ENCODE measurements around the gene BTC.

Gene BTC

DNA sequence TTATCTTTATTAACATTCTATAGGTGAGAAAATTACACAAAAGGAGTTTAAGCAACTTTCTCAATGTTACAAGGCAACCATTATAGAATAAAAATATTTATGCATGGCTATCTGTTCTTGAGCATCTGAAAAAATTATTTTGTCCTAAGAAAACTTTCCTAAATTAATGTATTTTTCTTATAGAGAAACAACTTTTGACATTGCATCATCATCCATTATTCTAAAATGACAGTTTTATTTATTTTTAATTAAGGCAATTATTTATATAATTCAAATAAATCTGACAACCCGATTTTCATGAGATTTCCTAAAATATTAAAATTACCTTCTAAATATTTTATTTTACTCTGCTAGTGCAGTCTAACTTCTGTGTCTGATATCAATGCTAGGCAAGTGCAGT lies 4.8 kb downstream of the BTC start:
- H3F3A ChIP-seq (ENCODE audit: control insufficient read depth, insufficient read depth): no peaks in the 10 kb centered on the region
- H3K4me3 ChIP-seq (ENCODE audit: low read length): no peak overlapping the region

DNA sequence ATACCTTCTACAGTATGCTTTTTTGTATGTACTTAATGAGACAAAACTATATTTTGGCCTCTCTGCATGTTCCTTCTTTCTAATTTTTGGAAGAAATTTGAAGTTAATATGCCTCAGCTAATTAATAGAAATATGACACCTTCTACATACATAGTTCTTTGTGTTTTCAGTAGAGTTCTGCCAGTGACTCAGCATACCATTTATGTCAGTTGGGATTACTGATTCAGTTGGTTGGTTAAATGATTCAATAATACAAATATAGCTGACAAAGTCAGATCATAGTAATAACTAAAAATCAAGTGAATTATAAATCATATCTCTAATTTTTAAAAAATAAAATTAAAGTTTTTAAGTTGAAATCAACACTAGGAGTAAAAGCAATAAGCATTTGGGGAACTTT lies 16.8 kb downstream of the BTC start:
- no peaks in the 10 kb centered on the region for H3K9me2 ChIP-seq (replicated peaks; ENCODE audit: control insufficient read depth, low read length)
- no peaks in the 10 kb centered on the region for H3K4me1 ChIP-seq (ENCODE audit: control insufficient read depth, low read length)
- TF ChIP-seq, protein P1, sequence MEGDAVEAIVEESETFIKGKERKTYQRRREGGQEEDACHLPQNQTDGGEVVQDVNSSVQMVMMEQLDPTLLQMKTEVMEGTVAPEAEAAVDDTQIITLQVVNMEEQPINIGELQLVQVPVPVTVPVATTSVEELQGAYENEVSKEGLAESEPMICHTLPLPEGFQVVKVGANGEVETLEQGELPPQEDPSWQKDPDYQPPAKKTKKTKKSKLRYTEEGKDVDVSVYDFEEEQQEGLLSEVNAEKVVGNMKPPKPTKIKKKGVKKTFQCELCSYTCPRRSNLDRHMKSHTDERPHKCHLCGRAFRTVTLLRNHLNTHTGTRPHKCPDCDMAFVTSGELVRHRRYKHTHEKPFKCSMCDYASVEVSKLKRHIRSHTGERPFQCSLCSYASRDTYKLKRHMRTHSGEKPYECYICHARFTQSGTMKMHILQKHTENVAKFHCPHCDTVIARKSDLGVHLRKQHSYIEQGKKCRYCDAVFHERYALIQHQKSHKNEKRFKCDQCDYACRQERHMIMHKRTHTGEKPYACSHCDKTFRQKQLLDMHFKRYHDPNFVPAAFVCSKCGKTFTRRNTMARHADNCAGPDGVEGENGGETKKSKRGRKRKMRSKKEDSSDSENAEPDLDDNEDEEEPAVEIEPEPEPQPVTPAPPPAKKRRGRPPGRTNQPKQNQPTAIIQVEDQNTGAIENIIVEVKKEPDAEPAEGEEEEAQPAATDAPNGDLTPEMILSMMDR (IDR thresholded peaks at IDR 0.05; ENCODE audit: low read depth, low read length, poor library complexity, severe bottlenecking): no peak
- TF ChIP-seq EZH2phosphoT487 (IDR thresholded peaks at IDR 0.05; ENCODE audit: borderline replicate concordance, low read length): no peak
- no peak overlapping the region for H3K27ac ChIP-seq (ENCODE audit: low read depth, low read length)
- no peaks in the 10 kb centered on the region for H3K36me3 ChIP-seq (ENCODE audit: control insufficient read depth, low read length)
- H3K4me2 ChIP-seq (ENCODE audit: low read length): no peak overlapping the region
- no peaks in the 10 kb centered on the region for H3F3A ChIP-seq (ENCODE audit: control insufficient read depth, insufficient read depth)
- H3K9me3 ChIP-seq (ENCODE audit: control insufficient read depth, insufficient read depth, low read length): no peaks in the 10 kb centered on the region
- H4K20me1 ChIP-seq (ENCODE audit: control insufficient read depth, insufficient read depth, low read depth, low read length): no peaks in the 10 kb centered on the region
- no peaks in the 10 kb centered on the region for H3K79me2 ChIP-seq (ENCODE audit: control insufficient read depth, low read length)
- H3K4me3 ChIP-seq (ENCODE audit: low read length): no peak overlapping the region
- H3K27me3 ChIP-seq (ENCODE audit: control insufficient read depth, low read length): no peaks in the 10 kb centered on the region

More for the DNA sequence above, 4.8 kb downstream of the BTC start:
- no peak for TF ChIP-seq EZH2phosphoT487 (IDR thresholded peaks at IDR 0.05; ENCODE audit: borderline replicate concordance, low read length)
- TF ChIP-seq, protein P1 (IDR thresholded peaks at IDR 0.05; ENCODE audit: low read depth, low read length, poor library complexity, severe bottlenecking): no peak
- Histone ChIP-seq H4K20me1 (ENCODE audit: control insufficient read depth, insufficient read depth, low read depth, low read length) (no peaks in the 10 kb centered on the region), H3K27me3 (ENCODE audit: control insufficient read depth, low read length) (peaks cover 18% of the 10 kb centered on the region), H3K4me2 (ENCODE audit: low read length) (no peak overlapping the region), H3K36me3 (ENCODE audit: control insufficient read depth, low read length) (no peaks in the 10 kb centered on the region), H3K9me3 (ENCODE audit: control insufficient read depth, insufficient read depth, low read length) (no peaks in the 10 kb centered on the region; the same call in 1 of the 2 replicates), H3K4me1 (ENCODE audit: control insufficient read depth, low read length) (peaks cover 5% of the 10 kb centered on the region; the same call in 1 of the 2 replicates), H3K27ac (ENCODE audit: low read depth, low read length) (no peak overlapping the region), H3K79me2 (ENCODE audit: control insufficient read depth, low read length) (no peaks in the 10 kb centered on the region), H3K9me2 (replicated peaks; ENCODE audit: control insufficient read depth, low read length) (no peaks in the 10 kb centered on the region)

DNA sequence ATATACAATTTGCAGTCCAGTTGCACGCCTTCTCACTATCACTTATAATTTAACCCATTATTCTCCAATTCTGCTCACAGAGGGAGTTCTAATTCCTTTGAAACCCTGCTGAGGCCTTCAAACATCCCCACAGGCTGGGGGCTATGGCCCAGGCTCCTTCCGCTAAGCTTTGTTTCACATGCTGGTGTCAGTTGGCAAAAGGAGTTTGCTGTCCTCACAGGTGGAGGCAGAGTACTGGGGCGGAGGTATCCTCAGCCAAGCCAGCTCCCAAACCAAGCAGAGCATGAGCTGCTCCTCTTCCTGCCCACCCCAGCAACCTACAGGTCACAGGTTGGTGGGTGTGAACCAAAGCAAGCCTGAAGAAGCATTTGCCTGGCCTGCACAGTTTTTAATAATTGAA lies 21.5 kb downstream of the BTC start:
- no peak for TF ChIP-seq EZH2phosphoT487 (IDR thresholded peaks at IDR 0.05; ENCODE audit: borderline replicate concordance, low read length)
- TF ChIP-seq, protein P1 (IDR thresholded peaks at IDR 0.05; ENCODE audit: low read depth, low read length, poor library complexity, severe bottlenecking): no peak
- Histone ChIP-seq H3K36me3 (ENCODE audit: control insufficient read depth, low read length) (no peaks in the 10 kb centered on the region), H3K9me2 (replicated peaks; ENCODE audit: control insufficient read depth, low read length) (no peaks in the 10 kb centered on the region), H3K27me3 (ENCODE audit: control insufficient read depth, low read length) (no peaks in the 10 kb centered on the region), H3F3A (ENCODE audit: control insufficient read depth, insufficient read depth) (no peaks in the 10 kb centered on the region), H3K4me3 (ENCODE audit: low read length) (no peak overlapping the region), H3K27ac (ENCODE audit: low read depth, low read length) (no peak overlapping the region), H3K79me2 (ENCODE audit: control insufficient read depth, low read length) (no peaks in the 10 kb centered on the region), H3K9me3 (ENCODE audit: control insufficient read depth, insufficient read depth, low read length) (no peaks in the 10 kb centered on the region), H4K20me1 (ENCODE audit: control insufficient read depth, insufficient read depth, low read depth, low read length) (no peaks in the 10 kb centered on the region), H3K4me1 (ENCODE audit: control insufficient read depth, low read length) (no peaks in the 10 kb centered on the region), H3K4me2 (ENCODE audit: low read length) (no peak overlapping the region)

Data from DOHH2 (cell line).